ENCODE results near the gene SGK2.

SGK2 gene

GRCh38 chr20:43558412-43559146 lies at the start of gene SGK2:
TSS of gene SGK2 (plus strand) at chr20:43559027. CDS start at chr20:43566496, 7,469 bp downstream.
- no peak for DNase-seq

GRCh38 chr20:43511879-43512278 lies 46.9 kb upstream of the SGK2 start:
- no peak for DNase-seq

GRCh38 chr20:43513372-43513930 lies 45.4 kb upstream of the SGK2 start:
- no peak for DNase-seq

- DNase-seq: peak; percentile 99
Measured at GRCh38 chr20:43513931-43514647, 44.7 kb upstream of the SGK2 start.

- no peak for DNase-seq
Measured at GRCh38 chr20:43514648-43514999, 44.2 kb upstream of the SGK2 start.

GRCh38 chr20:43515628-43516027 lies 43.2 kb upstream of the SGK2 start:
- DNase-seq: no peak

- no peak for DNase-seq
Measured at GRCh38 chr20:43516251-43516824, 42.5 kb upstream of the SGK2 start.

GRCh38 chr20:43520074-43520630 lies 38.7 kb upstream of the SGK2 start:
- no peak for DNase-seq

- DNase-seq: no peak
Measured at GRCh38 chr20:43525021-43525420, 33.8 kb upstream of the SGK2 start.

GRCh38 chr20:43528258-43528875 lies 30.5 kb upstream of the SGK2 start:
- DNase-seq: no peak

- no peak for DNase-seq
Measured at GRCh38 chr20:43529051-43529450, 29.8 kb upstream of the SGK2 start.

GRCh38 chr20:43529457-43530153 lies 29.2 kb upstream of the SGK2 start:
- no peak for DNase-seq

GRCh38 chr20:43530321-43531090 lies 28.3 kb upstream of the SGK2 start:
- no peak for DNase-seq

- DNase-seq: no peak
Measured at GRCh38 chr20:43531091-43531443, 27.8 kb upstream of the SGK2 start.

GRCh38 chr20:43532416-43533055 lies 26.3 kb upstream of the SGK2 start:
- DNase-seq: no peak

GRCh38 chr20:43533060-43533459 lies 25.8 kb upstream of the SGK2 start:
- no peak for DNase-seq

- DNase-seq: no peak
Measured at GRCh38 chr20:43534016-43534415, 24.8 kb upstream of the SGK2 start.

- DNase-seq: no peak
Measured at GRCh38 chr20:43534791-43535350, 24.0 kb upstream of the SGK2 start.

GRCh38 chr20:43535370-43536004 lies 23.3 kb upstream of the SGK2 start:
- no peak for DNase-seq

Data from OCI-M1 (cell line).